ENCODE results near the gene MRPL21. TPM values are rescaled to one million over a fixed set of nuclear protein-coding genes. Genes with fewer than 3 reads are reported as not detected.
"Not testable (repeated sequence)": the region's sequence is repeated elsewhere in the genome, so short reads cannot be mapped to it uniquely, and the experiment has no call there.

MRPL21 gene
- total RNA-seq, 2 donors from 2014 or later = 43.4 to 96.4 TPM

DNA sequence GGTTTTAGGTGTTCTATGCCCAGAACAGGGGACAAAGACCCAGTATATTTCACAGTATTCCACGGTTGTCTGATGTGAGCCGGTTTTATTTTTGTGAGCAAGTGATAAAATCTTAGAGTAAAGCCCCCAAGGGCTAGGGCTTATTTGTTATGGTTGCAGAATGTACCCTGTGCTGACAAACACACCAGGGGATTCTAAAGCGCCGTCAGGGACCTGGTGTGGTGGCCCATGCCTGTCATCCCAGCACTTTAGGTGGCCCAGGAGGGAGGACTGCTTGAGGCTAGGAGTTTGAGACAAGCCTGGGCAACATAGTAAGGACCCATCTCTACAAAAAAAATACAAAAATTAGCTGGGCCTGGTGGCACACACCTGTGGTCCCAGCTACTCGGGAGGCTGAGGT lies 22.8 kb downstream of the MRPL21 start:
- no peak for ATAC-seq (replicated peaks)
- no peaks in the 10 kb centered on the region for H3K4me1 Mint-ChIP-seq
- H3K36me3 Mint-ChIP-seq (ENCODE audit: low read depth) = peaks cover 11% of the 10 kb centered on the region
- H3K27ac Mint-ChIP-seq = no peak overlapping the region
- no peaks in the 10 kb centered on the region for H3K9me3 Mint-ChIP-seq
- H3K4me3 Mint-ChIP-seq = no peak overlapping the region
- no peaks in the 10 kb centered on the region for H3K27me3 Mint-ChIP-seq

DNA sequence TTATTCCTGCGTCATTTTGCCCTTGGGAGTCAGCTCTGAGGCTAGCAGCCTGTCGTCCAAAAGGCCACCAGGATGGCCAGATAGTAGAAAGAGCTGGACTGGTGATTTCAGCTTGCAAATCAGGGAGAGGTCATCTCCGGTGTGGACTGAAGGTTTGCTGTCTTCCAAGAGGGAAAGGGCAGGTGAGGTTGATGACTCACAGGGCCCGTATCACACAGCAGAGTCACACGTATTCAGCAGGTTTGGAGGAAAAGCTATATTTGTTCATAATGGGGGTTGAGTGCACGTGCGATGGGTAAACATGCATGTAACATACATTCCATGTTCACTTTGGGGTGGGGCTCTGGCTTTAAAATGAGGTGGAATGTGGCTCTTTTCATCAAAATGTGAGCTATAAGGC lies 25.6 kb downstream of the MRPL21 start:
- peaks cover 6% of the 10 kb centered on the region for H3K36me3 Mint-ChIP-seq (ENCODE audit: low read depth)
- no peak overlapping the region for H3K4me3 Mint-ChIP-seq
- no peaks in the 10 kb centered on the region for H3K4me1 Mint-ChIP-seq
- no peaks in the 10 kb centered on the region for H3K9me3 Mint-ChIP-seq
- H3K27ac Mint-ChIP-seq = no peak overlapping the region
- H3K27me3 Mint-ChIP-seq = no peaks in the 10 kb centered on the region
- no peak for ATAC-seq (replicated peaks)

DNA sequence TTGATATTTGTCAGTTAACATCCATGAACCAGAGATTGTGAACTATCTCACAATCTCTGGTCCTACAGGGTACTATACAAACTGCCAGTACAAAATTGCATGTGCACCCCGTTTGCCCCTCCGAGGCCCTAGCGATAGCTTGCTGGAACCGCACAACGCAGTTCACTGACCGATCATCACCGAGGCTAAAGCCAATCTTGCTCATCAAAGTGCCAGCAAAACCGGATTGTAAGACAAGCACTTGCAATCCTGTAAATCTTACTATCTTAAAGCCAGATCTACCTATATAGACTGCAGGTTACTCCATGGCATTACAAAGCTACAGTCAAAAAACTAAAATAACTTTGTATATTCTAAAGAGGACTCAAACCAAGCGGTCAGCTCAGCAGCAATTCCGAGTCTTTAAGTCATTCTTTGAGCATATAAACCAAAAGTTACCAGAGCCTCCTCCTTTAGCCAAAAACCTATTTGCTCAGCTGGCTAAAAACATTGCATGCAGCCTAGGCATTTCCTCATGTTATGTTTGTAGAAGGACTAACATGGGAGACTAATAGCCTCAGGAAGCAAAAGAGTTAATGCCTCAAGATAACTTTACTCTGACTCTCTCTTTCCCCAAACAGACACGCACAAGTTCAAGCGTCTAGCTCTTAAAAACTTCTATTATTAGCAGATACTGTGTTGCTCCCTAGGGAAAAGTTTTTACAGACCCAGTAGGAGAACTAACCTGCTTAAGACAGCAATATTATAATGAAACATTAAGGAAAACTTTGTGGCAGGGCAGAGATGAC lies 31.2 kb downstream of the MRPL21 start:
- H3K9me3 Mint-ChIP-seq = no peaks in the 10 kb centered on the region

DNA sequence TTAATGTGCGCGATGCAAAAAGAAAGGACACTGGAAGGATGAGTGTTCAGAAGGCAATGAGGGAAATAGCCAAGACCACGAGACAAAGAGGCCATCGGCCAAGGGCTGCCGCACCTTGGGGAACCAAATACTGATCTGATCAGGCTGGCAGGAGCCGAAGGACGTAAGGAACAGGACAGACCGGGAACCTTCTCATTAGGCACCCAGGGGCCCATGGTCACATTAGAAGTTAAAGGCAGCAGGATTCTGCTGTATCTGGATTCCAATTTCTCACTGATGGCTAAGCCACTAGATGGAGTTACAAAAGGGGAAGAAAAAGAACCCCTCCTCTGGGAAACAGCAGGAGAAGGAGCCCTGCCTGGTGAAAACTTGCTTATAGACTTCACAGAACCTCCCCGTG lies 33.2 kb downstream of the MRPL21 start:
- Mint-ChIP-seq H3K4me3 (peak overlapping the region; percentile 58), H3K36me3 (ENCODE audit: low read depth) (no peaks in the 10 kb centered on the region), H3K4me1 (peaks cover 6% of the 10 kb centered on the region), H3K9me3 (no peaks in the 10 kb centered on the region), H3K27ac (no peak overlapping the region), H3K27me3 (peaks cover 14% of the 10 kb centered on the region)
- ATAC-seq (replicated peaks) = no peak

More for the DNA sequence above, 31.2 kb downstream of the MRPL21 start:
- no peaks in the 10 kb centered on the region for H3K36me3 Mint-ChIP-seq (ENCODE audit: low read depth)
- peaks cover 14% of the 10 kb centered on the region for H3K27me3 Mint-ChIP-seq
- ATAC-seq (replicated peaks) = no peak
- no peak overlapping the region for H3K27ac Mint-ChIP-seq
- no peak overlapping the region for H3K4me3 Mint-ChIP-seq
- H3K4me1 Mint-ChIP-seq = peaks cover 6% of the 10 kb centered on the region

DNA sequence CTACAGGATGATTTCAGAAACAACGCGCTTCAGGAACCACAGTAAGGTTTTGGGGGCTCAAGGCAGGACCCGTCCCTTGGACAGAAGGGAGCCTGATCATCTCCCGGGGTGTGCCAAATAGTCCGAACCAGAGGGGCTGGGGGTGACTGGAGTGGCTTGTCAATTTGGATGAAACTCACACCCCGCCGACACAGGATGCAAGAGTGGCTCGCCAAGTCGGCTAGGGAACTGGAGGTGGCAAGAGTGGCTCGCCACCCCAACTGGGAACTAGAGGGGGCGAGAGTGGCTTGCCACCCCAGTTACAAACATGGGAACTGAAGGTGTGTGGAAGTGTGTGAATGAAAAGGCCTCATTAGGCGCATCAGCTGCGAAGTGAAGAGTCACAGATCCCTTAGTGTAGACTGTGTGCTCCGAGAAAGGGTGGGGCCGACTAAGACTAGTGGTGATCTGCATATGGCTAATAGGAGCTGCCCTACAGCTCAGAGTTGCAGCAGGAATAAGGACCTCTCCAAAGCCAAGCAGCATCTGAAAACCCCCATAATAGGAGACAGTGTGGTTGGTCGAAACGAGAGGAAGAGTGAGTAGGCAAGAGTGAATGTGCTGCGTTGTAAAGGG lies 35.3 kb downstream of the MRPL21 start:
- peaks cover 14% of the 10 kb centered on the region for H3K27me3 Mint-ChIP-seq
- no peak overlapping the region for H3K4me3 Mint-ChIP-seq
- H3K9me3 Mint-ChIP-seq = no peaks in the 10 kb centered on the region
- no peaks in the 10 kb centered on the region for H3K36me3 Mint-ChIP-seq (ENCODE audit: low read depth)
- H3K27ac Mint-ChIP-seq = no peak overlapping the region
- no peak for ATAC-seq (replicated peaks)
- peaks cover 6% of the 10 kb centered on the region for H3K4me1 Mint-ChIP-seq

DNA sequence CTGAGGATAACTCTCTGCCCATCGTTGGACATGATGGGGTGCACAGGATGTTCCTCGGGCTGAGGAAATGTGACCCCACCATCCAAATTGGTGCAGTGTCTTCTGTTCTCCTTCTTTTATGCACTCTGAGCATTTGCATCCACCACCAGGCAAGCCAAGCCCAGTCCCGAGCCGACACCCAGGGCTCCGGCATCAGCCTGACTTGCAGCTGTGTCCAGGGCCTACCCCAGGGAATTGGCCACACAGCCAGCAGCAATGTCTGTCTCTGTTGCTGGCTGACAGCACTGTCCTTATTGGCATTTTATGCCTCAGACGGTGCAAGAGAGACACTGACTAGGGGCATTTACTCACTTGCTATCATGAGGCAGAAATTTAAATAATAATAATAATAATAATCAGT lies 36.6 kb downstream of the MRPL21 start:
- H3K9me3 Mint-ChIP-seq = no peaks in the 10 kb centered on the region
- H3K4me1 Mint-ChIP-seq = peaks cover 6% of the 10 kb centered on the region
- no peak overlapping the region for H3K4me3 Mint-ChIP-seq
- H3K27me3 Mint-ChIP-seq = peaks cover 14% of the 10 kb centered on the region
- no peak for ATAC-seq (replicated peaks)
- no peak overlapping the region for H3K27ac Mint-ChIP-seq
- H3K36me3 Mint-ChIP-seq (ENCODE audit: low read depth) = no peaks in the 10 kb centered on the region

DNA sequence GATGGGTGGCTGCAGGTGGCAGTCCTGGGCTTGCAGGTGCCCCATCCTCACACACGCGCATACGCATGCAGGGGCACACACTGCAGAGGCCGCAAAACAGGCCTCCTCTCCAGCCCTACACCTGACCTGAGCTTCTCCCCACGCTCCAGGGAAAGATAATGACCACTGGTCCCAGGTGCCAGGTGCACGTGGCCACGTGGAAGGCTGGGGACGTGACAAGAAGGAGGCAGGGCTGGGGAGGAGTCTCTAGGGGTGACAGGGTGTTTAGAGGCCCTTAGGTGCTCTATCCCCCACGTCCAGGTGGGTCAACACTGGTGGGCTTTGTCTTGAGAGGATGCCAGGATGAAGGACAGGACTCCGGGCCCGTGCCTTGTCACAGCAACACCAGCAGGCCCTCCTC lies 38.4 kb downstream of the MRPL21 start:
- peaks cover 14% of the 10 kb centered on the region for H3K27me3 Mint-ChIP-seq
- H3K36me3 Mint-ChIP-seq (ENCODE audit: low read depth) = no peaks in the 10 kb centered on the region
- H3K4me1 Mint-ChIP-seq = peaks cover 6% of the 10 kb centered on the region
- H3K27ac Mint-ChIP-seq = no peak overlapping the region
- ATAC-seq (replicated peaks) = no peak
- H3K9me3 Mint-ChIP-seq = no peaks in the 10 kb centered on the region
- no peak overlapping the region for H3K4me3 Mint-ChIP-seq

DNA sequence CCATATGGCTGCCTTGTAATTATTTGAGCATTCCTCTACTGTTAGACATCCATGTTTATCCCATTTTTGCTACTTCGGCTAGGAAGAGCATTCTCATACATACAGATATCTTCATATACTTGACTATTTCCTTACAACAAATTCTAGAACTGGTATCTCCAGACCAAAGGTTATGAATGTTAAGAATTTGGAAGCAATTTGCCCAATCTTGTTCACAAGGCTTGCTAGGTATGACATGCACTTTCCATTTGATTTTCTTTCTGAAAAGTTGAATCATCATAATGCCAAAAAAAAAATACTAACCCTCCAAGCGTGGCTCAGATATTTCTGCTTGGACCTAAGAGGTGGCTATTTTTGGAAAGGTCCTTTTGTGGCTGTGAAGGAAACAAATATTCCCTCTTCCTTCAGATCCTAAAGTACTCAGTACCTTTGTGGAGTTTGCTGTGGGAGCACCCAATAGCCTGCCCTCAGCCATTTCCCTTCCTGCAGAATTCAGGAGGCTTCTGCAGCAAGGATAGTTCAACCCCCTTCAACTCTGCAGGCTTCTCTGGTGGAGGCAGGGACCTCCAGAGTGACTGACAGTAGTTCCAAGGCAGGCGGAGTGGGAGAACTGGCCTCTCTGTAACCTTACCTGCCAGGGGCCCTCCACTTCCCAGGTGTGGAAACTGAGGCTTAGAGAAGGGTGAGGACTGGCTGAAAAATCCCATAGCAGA lies 39.9 kb downstream of the MRPL21 start:
- Mint-ChIP-seq H3K9me3 (no peaks in the 10 kb centered on the region), H3K27ac (no peak overlapping the region), H3K27me3 (peaks cover 3% of the 10 kb centered on the region), H3K4me1 (no peaks in the 10 kb centered on the region), H3K36me3 (ENCODE audit: low read depth) (no peaks in the 10 kb centered on the region), H3K4me3 (no peak overlapping the region)
- no peak for ATAC-seq (replicated peaks)

DNA sequence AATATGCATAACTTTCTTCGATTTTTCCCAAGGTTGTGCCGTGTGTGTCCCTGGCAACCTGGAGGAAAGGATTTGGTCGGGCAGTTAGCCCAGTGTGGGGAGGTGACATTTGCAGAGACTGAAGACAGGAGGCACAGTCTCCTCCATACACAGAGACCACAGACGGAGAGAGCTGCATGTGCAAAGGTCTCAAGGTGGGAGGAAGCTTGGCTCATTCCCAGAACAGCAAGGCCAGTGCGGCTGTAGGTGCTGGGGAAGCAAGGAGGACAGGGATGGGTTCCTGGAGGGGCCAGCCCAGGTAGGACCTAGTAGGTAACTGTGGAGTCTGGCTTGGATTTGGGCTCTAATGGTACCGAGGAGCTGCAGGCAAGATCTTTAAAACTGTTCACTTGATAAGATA lies 41.2 kb downstream of the MRPL21 start:
- no peak for ATAC-seq (replicated peaks)
- Mint-ChIP-seq H3K36me3 (ENCODE audit: low read depth) (no peaks in the 10 kb centered on the region), H3K27me3 (no peaks in the 10 kb centered on the region), H3K9me3 (no peaks in the 10 kb centered on the region), H3K4me1 (no peaks in the 10 kb centered on the region), H3K27ac (no peak overlapping the region), H3K4me3 (no peak overlapping the region)

DNA sequence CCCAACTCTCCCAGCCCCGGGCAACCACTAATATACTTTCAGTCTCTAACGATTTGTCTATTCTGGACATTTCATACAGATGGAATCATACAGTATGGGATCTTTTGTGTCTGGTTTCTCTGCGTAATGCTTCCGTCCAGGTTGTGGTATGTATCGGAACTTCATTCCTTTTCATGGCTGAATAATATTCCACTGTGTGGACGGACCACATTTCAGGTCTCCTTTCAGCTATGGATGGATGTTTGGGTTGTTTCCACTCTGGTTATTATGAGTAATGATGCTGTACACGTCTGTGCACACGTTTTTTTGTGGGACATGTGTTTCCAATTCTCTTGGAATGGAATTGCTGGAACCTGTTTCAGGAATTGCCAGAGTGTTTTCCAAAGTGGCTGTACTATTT lies 44.5 kb downstream of the MRPL21 start:
- H3K27ac Mint-ChIP-seq = no peak overlapping the region
- H3K9me3 Mint-ChIP-seq = no peaks in the 10 kb centered on the region
- no peaks in the 10 kb centered on the region for H3K36me3 Mint-ChIP-seq (ENCODE audit: low read depth)
- ATAC-seq (replicated peaks) = no peak
- no peak overlapping the region for H3K4me3 Mint-ChIP-seq
- H3K4me1 Mint-ChIP-seq = no peaks in the 10 kb centered on the region
- H3K27me3 Mint-ChIP-seq = peaks cover 10% of the 10 kb centered on the region

DNA sequence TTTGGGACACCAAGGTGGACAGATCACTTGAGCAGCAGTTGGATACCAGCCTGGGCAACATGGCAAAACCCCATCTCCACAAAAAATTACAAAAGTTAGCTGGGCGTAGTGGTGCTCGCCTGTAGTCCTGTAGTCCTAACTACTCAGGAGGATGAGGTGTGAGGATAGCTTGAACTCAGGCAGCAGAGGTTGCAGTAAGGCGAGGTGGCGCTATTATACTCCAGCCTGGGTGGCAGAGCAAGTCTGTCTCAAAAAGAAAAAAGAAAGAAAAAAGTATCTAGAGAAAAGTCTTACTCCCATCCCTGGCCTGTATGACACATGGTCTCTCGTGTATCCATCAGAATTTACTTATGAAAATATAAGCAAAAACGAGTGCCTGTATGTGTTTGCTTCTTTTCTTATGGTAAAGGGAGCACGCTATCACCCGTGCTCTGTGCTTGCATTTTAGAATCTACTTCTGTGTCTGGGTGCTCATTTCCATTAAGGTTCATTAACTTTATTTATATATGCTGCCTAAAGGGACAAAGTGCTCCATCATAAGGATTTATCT lies 46.5 kb downstream of the MRPL21 start:
- Mint-ChIP-seq H3K9me3 (no peaks in the 10 kb centered on the region), H3K27ac (no peak overlapping the region), H3K36me3 (ENCODE audit: low read depth) (no peaks in the 10 kb centered on the region), H3K4me1 (no peaks in the 10 kb centered on the region), H3K4me3 (no peak overlapping the region), H3K27me3 (peaks cover 23% of the 10 kb centered on the region)
- no peak for ATAC-seq (replicated peaks)

DNA sequence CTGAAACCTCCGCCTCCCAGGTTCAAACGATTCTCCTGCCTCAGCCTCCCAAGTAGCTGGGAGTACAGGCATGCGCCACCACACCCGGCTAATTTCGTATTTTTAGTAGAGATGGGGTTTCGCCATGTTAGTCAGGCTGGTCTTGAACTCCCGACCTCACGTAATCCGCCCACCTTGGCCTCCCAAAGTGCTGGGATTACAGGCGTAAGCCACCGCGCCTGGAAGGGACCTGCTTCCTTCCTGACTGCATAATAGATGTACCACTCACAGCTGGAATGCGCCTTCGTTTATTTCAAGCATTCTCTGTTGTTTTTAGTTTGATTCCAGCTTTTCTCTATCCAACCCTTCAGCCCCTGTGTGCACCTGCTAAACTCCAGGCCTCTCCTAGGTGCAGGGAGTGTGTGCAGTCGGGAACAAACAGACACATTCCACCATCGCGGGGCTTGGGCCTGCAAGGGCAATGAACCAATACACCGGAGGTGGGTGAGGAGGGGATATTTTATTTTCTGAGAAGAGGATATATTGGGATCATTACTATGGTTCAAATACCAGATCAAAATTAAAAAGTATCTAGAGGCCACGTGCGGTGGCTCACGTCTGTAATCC lies 47.1 kb downstream of the MRPL21 start:
- peak overlapping the region; percentile 44 for H3K4me3 Mint-ChIP-seq
- not testable (repeated sequence) for H3K9me3 Mint-ChIP-seq; H3K36me3 Mint-ChIP-seq (ENCODE audit: low read depth); H3K4me1 Mint-ChIP-seq; ATAC-seq (replicated peaks); H3K27ac Mint-ChIP-seq
- H3K27me3 Mint-ChIP-seq = peaks cover 23% of the 10 kb centered on the region

DNA sequence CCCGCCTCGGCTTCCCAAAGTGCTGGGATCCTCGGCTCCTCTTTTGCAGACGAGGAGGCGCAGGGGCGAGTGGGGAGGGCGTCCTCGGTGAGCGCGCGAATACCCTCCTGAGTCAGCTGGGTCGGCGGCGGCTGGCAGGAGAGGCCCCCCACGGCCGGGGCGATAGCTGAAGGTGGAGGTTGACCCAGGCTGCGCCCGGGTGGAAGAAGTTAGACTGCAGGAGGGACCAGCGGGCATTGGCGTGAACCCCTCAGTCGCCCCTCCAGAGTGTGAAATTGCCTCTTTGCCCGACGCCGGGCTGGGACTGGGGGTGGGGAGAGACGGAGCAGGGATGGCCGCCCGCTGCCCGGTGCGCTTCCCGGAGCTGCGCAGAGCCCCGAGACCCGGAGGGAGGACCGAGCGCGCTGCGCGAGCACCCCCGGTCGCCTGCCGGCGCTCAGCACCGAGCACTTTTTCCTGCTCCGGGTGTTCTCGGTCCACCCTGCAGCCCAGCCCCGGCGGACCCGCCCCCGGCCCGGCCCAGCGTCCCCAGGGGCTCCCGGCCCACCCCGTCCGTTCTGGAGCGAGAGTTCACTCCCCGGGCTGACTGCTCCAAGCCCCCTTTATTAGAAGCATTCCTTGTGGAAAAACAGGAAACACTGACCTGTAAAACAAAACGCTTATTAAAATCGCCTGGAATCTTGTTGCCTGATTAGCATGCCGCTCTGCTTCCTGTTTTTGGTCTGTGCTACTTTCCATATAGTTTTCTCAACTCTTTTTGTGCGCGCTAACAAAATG lies 48.2 kb downstream of the MRPL21 start:
- Mint-ChIP-seq H3K36me3 (ENCODE audit: low read depth) (no peaks in the 10 kb centered on the region), H3K27me3 (peaks cover 23% of the 10 kb centered on the region), H3K4me1 (no peaks in the 10 kb centered on the region), H3K27ac (no peak overlapping the region), H3K9me3 (no peaks in the 10 kb centered on the region), H3K4me3 (peak overlapping the region; percentile 44)
- ATAC-seq (replicated peaks) = no peak
